ENCODE measurements around the gene TSPOAP1.

TSPOAP1 gene

DNA sequence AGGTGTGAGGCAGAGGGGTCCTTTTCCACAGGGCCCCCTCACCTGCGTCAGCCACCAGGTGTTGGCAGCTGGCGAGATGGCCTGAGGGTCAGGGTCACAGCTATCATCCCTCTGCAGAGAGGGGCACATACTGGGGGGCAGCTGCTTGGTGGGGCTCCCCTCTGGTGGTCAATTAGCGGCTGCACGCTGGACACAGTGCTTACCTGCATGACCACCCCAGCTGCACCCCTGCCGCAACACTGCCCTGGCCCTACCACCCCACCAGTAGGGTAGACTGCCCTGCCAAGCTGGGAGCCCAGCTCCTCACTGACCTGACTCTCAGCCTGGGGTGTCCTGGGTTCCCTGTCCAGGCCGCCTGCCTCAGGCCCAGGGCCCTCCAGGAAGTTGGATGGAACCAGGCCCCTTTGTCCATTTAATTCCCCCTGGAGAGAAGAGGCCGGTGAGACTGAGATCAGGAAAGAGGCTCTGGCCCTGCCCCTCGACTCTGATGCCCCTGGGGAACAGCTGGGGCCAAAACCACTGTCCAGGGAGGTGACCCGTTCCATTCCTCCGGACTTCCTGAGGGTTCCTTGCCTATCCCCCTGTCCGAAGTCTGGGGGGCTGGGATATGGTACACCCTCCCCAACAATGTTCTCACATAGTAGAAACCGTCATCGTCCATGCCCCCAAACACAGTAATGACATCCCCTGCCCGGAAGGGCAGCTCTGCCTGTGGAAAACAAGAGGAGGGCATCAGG is 23.7 kb downstream of the TSPOAP1 start:
- DNase-seq (ENCODE audit: low read depth) = no peak

GRCh38 chr17:58303971-58304749 is 24.4 kb downstream of the TSPOAP1 start:
- no peak for DNase-seq (ENCODE audit: low read depth)

DNA sequence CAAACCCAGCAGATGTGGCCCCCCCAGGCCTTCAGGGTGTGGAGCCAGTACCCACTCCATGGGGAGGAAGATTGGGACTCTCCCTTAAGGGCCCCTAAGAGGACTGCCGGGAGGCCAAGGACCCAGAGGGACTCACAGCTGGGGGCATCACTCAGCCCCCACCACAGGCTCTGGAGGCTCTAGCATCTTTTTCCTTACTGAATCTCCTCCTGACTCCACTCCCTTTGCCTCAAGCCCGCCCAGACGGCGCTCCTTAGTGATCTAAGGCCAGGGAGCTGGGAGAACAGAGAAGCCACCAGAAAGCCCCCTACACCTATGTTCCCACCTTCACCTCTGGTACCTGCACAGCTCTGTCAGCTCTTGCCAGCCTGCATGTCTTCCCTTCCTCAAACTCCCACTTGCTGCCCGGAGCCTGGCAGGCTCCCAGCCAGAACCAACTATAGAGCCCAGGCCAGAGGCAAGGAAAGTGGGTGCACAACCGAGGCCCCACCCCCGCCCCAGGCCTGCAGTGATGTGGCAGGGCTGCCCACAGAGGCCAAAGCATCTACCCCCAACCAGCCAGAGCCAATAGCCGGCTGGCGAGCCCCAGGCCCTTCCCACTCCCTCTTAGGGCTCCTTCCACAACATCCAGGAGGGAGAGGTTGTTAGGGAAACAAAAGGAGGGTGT is 25.5 kb downstream of the TSPOAP1 start:
- DNase-seq (ENCODE audit: low read depth) = no peak

- no peak for DNase-seq (ENCODE audit: low read depth)
Observed at GRCh38 chr17:58302171-58302918, 26.2 kb downstream of the TSPOAP1 start.

DNA sequence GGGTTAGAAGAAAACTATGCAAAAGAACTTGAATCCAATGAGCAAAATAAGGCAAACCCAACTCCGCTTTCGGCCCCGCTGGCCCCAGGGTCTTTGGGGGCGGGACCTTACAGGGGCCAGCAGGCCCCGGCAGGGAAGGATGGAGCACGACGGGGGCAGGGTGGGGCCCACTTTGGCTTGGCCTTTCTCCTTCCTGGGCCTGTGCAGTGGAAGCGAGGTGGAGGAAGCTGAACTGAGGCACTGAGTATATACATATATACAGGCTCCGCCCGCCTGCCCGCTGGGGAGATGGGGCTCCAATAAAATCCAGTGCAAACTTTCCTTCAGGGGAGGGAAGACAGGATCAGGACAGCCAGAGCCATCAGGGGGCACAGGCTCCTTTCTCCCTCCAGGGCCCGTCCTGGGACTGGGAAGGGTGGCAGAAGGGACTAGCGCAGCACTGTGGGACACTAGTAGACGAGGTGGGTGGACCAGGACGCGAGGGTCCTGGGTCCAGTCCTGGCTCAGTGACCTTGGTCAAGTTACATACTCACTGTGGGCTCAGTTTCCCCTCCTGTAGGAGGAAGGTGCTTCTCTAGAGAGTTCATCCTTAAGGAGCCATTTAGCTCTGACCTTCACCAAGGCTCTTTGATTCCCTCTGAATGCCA is 27.0 kb downstream of the TSPOAP1 start:
- no peak for DNase-seq (ENCODE audit: low read depth)

GRCh38 chr17:58300336-58300735 is 28.3 kb downstream of the TSPOAP1 start:
- DNase-seq (ENCODE audit: low read depth) = no peak

GRCh38 chr17:58294034-58294433 is 34.6 kb downstream of the TSPOAP1 start:
- no peak for DNase-seq (ENCODE audit: low read depth)

DNA sequence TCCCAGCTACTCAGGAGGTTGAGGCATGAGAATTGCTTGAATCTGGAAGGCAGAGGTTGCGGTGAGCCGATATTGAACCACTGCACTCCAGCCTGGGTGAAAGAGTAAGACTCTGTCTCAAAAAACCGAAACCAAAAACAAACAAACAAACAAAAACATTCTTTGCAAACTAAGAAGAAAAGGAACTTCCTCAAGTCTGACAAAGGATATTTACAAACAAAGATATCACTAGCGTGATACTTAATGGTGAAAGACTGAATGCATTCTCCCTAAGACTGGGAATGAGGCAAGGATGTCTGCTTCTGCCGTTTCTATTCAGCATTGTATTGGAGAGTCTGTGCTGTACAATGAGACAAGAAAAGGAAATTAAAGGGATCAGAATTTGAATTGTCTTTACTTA is 37.3 kb downstream of the TSPOAP1 start:
- DNase-seq (ENCODE audit: low read depth) = no peak

GRCh38 chr17:58289869-58290268 is 38.7 kb downstream of the TSPOAP1 start:
- no peak for DNase-seq (ENCODE audit: low read depth)

DNA sequence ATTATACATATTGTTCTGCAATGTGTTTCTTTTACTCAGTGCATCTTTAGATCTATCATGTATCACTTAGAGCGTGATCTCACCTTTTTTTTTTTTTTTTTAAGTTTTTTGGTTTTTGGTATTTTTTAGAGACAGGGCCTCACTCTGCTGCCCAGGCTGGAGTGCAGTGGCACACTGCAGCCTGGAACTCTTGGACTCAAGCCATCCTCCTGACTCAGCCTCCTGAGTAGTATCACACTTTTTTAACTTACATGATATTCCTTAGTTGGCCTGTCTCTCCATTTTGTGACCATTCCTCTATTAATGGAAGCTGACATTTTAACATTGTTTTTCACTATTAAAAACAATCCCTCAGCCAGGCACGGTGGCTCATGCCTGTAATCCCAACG is 43.2 kb downstream of the TSPOAP1 start:
- DNase-seq (ENCODE audit: low read depth) = no peak

DNA sequence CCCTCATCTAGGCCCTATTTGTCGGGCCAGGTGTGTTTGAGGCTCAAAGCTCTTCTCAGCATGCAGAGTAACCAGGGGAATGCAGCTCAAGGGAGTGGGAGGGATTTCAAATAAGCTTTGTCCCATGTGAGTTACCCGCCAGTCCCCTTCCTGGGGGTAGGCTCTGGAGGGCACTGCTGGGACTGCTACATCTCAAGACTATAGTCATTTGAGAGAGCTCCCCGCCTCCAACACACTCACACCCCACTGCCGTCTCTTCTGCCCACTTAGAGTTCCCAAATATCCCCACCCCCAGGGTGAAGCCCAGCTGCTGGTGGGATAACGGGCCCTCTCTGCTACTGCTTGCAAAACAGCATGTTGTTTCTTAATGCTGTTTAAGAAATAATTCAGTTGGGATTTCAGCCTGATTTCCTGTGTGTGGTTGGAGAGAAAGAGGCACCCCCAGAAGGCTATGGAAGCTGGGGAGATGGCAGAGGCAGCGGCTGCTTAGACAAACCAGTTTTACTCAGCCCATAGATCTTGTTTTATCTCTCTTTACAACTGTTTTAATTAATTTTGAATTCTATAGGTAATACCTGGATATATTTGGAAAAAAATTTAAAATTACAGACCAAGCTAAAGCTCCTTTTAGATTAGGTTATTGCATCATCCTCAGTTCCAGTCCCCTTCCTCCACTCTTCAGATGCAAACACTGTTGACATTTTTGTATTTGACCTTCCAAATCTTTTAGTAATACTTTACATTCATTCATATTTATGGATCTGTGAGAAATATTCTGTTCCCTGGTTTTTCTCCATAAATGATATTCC is 43.8 kb downstream of the TSPOAP1 start:
- no peak for DNase-seq (ENCODE audit: low read depth)

DNA sequence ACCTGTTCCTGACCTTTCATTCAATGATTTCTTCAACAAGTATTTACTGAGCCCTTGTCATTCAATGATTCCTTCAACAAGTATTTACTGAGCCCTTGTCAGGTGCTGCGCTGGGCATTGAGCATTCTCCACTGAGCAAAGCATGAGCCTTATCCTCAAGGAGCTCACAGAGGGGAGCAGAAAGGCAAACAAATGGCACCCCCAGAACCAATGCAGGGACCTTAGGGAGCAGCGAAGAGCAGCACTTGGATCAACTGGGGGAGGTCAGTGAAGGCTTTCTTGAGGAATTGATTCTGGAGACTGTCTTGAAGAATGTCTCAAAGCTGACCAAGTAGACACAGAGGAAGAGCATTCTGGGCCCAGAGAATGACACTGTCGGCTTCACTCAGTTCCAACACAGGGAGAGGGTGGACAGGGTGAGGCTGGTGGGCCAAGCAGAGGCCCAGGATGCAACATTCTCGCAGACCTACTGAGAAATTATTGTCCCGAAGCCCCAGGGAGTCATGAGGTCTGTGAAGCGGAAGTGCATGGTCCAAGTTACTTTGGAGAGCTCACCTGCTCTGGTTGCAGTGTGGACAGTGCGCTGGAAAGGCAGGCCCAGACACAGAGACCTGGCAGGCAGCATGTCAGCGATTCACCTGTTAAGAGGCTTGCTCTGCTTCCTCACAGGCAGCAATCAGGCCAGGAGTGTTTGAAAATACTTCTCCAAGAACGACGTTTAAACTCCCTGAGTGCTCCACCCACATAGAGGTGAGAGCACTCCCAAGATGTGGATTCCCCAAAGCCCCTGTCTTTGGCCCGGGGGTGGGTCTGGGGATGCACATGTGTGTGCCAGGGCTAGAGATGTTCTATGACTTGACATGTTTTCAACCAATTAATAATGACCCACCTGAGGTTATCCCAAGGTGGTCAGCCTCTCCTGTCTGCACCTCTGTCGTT is 44.7 kb downstream of the TSPOAP1 start:
- DNase-seq (ENCODE audit: low read depth) = no peak

GRCh38 chr17:58282442-58282841 is 46.2 kb downstream of the TSPOAP1 start:
- no peak for DNase-seq (ENCODE audit: low read depth)

DNA sequence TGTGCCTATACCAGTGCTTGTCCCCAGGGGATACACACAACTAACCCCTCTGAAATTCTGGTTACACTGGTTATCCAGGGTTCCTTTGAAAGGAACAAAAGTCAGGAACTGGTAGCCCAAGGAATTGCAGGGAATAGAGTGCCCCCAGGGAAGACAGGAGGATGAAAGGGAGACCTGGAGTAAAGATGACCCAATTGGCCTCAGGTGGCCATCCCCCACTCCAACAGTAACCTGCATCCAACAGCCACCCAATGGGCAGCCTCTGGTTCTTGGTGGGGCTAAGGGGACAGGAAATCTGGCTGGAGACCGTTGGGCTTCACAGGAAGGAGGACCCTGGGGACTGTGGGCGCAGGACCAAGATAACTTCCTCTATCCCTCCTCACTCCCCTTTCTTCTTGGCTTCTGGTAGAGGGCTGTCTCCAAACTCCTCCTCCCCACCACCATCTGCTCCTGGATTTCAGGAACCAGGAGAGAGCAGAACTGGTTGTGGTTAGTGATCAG is 47.0 kb downstream of the TSPOAP1 start:
- no peak for DNase-seq (ENCODE audit: low read depth)

DNA sequence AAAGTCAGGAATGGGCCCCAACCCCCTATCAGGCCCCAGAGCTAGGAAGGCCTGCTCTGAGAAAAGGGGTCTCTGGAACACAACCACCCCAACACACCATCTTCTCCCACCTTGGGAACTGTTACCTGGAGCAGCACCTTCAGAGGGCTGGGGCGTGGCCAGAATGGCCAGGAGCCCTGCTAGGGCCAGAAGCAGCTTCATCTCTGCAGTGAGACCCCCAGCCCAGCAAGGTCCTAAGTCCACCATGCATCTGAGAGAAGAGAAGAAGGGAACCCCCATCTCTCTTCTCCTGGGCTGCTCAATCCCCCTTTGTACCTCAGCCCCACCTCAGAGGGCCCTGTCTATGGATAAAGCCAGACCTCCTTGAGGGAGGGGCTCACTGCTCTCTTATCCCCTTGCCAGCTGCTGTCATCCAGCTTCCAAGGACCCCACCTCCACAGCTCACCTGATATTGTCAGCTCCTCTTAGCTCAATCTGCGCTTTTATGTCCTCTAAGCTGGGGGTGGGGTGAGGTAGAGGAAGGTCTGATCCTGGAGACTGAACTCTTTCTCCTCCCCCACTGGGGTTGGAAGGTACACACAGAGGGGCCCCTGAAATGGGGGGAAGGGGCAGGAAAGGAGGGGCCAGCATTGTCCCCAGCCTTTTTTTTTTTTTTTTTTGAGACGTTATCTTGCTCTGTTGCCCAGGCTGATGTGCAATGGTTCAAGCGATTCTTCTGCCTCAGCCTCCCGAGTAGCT is 47.9 kb downstream of the TSPOAP1 start, which contains the start of gene MPO:
Gene MPO (minus strand): TSS at position 456 of the 738 bp plus-strand sequence. CDS start 177 bp downstream, at position 279.
- DNase-seq (ENCODE audit: low read depth) = no peak

DNA sequence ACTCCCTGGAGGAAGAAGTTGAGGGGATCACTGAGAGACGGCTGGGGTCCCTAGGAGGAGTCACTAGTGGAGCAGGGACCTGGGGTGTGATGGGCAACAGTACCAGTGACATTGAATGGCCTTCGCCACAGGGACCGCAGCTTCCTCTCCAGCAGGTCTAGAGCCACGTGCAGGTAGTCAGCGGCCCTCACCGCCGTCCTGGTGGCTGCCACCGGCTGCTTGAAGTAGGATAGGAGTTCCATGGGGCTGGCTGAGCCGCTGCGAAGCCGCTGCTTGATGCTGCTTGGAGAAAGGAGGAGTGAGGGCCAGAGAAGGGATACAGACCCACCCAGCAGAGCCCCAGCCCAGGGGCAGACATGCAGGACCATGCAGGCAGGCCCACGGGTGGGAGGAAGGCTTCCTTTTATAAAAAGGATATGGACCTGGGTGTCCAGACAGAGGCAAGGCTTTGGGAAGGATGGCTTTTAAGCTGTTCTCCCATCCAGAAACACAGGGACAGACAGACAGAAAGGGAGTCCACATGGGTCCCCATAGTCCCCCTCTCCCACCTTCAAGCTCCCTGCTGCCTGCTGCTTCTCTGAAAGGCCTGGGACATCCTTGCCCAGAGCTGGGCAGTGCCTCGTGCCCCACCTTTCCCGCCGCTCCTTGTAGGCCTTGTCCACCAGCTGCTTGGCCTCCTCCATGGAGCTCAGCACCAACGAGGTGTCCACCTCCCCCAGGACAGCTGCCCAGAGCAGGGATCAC is 48.7 kb downstream of the TSPOAP1 start:
- DNase-seq (ENCODE audit: low read depth) = no peak

DNA sequence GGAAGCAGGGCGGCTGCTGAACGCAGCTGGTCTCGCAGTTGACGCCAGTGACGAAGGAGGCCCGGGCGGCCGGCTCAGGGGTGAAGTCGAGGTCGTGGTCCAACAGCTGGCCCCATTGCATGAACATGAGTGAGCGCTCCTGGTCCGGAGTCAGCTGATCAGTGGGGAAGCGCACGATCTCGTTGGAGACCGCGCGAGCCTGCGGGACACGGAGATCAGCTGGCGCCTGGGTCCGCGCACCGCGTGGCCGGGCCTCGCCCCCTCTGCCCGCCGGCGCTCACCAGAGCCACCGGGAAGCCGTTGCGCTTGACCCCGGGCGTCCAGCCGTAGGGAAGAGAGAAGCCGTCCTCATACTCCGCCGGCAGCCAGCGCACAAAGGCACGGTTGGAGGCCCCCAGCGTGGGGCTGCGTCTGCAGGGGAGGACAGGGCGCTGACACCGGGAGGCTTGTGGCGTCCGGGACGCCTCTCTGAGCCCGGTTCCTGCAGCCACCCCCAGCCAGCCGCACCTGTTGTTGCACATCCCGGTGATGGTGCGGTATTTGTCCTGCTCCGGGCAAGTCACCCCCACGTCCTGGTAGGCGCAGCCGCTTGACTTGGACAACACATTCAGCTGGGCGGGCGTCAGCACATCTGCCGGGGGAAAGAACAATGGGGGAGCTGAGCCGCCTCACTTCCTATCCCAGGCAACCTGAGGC is 49.4 kb downstream of the TSPOAP1 start:
- no peak for DNase-seq (ENCODE audit: low read depth)

- no peak for DNase-seq (ENCODE audit: low read depth)
Observed at GRCh38 chr17:58278661-58279015, 50.0 kb downstream of the TSPOAP1 start.
